Choroid plexus epithelial cell (primary cell): ENCODE measurements around the gene NUP214.

Source experiments
- DNase-seq: peaks from one replicate; pipeline ENCODE4 v3.0.0-alpha.2; 2010; ENCODE audit warnings: low read depth
- H3K4me3 ChIP-seq: 2 replicates; pipeline ENCODE4 v1.5.1; 2011; ENCODE audit warnings: low read depth, mild to moderate bottlenecking, control low read depth, low read length, moderate library complexity
- TF ChIP-seq, protein P1 (sequence below): conservative IDR thresholded peaks from 2 replicates; pipeline ENCODE4 v1.5.1; 2011; ENCODE audit warnings: low read depth, mild to moderate bottlenecking, control low read depth, inconsistent platforms, low read length, moderate library complexity

NUP214 gene

DNA sequence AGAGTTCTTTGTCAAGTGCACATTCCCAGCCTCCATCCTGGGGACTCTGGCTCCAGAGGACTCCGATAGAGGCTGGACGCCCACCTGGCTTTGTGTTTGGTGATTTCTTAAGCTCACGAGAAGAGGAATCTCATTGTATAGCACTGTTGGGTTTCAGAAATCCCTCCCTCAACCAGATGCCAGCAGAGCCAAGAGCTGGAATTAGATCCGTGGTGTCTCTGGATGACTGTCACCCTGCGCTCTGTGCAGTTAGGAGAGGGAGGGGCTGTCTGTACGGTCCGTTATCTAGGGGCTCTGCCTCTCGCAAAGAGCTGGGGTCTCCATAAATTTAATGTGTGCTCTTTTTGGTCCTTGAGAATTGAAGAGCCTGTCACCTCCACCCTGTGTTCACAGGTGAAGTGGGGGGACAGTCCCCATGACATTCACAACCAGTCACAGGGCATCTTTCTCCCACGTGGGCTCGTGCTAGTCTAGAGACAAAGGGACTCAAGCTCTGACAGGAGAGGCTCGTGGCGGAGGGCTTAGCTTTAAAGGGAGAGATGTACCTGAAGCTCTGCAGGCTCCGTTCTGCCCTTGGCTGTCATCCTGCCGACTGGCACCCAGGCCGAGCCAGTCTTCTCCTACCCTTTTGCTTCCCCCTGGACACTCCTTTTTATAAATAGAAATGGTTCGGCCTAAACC lies 109.6 kb downstream of the NUP214 start:
- TF ChIP-seq, protein P1, sequence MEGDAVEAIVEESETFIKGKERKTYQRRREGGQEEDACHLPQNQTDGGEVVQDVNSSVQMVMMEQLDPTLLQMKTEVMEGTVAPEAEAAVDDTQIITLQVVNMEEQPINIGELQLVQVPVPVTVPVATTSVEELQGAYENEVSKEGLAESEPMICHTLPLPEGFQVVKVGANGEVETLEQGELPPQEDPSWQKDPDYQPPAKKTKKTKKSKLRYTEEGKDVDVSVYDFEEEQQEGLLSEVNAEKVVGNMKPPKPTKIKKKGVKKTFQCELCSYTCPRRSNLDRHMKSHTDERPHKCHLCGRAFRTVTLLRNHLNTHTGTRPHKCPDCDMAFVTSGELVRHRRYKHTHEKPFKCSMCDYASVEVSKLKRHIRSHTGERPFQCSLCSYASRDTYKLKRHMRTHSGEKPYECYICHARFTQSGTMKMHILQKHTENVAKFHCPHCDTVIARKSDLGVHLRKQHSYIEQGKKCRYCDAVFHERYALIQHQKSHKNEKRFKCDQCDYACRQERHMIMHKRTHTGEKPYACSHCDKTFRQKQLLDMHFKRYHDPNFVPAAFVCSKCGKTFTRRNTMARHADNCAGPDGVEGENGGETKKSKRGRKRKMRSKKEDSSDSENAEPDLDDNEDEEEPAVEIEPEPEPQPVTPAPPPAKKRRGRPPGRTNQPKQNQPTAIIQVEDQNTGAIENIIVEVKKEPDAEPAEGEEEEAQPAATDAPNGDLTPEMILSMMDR, result no peak
- no peak overlapping the region for H3K4me3 ChIP-seq
- no peak for DNase-seq

DNA sequence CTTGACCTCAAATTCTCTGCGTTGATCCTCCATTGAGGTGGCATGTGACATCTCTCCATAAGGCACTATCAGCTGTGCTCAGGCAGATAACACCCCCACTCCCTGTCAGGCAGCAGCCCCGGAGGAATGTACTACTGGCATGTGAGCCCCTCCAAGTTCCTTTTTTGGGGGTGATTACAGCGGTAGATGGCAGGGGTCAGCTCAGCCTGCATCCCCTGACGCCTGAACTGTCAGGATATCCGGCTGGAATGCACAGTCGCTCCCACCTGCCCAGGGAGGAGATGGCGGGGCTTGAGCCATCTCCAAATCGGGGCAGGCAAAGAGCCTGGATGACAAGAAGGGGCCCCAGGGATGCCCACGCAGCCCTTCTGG lies 110.1 kb downstream of the NUP214 start:
- TF ChIP-seq, protein P1, result no peak
- DNase-seq, result no peak
- H3K4me3 ChIP-seq, result no peak overlapping the region

DNA sequence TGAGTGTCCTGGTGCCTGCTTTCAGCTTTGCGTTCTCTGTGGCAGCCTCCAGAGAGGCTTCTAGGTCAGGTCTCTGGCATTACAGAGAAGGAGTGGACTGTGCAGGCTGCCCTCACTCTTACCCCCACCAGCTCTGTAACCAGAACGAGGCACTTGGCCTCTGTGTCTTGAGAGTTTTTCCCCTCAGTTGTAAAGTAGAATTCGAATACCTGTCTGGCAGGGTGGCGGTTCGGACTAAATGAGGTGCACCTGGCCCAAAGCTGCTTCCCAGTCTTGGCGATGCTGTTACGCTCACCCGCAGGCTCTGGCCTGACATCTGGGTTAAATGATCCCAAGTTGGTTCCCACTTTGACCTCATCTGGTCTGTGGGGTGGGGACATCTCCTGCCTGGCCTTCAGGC lies 110.8 kb downstream of the NUP214 start:
- TF ChIP-seq, protein P1, result no peak
- H3K4me3 ChIP-seq, result no peak overlapping the region
- no peak for DNase-seq

DNA sequence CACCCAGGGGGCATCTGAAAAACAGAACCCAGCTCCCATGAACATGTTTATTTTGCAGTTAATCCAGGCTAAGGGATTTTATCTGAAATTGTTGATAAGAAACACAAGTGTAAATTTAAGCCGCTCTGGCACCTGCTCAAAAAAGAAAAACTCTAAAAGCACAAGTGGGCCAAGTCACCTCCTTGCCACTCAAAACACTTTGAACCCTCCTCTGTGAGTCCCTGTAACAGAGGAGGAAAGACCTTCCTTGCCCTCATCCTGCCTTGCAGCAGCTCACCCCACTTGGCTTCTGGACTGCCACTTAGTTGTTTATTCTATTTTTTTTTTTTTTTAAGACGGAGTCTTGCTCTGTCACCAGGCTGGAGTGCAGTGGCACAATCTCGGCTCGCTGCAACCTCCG lies 111.4 kb downstream of the NUP214 start:
- H3K4me3 ChIP-seq, result no peak overlapping the region

DNA sequence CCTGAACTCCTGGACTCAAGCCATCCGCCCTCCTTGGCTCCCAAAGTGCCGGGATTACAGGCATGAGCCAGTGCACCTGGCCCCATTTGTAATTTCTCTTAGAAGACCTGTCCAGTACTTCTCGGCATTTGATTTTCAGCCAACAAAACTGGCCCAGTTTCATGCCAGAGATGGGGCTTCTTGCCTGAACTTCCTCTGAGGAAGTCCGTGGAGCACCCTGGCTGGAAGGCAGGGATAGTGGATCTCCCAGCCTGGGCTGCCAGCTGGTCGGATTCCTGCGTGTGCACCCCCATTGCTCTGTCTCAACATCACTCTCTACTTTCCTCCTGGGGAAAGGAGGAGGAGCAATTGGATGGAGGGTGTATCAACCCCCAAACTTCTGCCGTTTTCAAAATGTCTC lies 111.9 kb downstream of the NUP214 start:
- no peak overlapping the region for H3K4me3 ChIP-seq
- TF ChIP-seq, protein P1, result no peak
- DNase-seq, result no peak

More for the DNA sequence above, 111.4 kb downstream of the NUP214 start:
- no peak for DNase-seq
- TF ChIP-seq, protein P1, result no peak

DNA sequence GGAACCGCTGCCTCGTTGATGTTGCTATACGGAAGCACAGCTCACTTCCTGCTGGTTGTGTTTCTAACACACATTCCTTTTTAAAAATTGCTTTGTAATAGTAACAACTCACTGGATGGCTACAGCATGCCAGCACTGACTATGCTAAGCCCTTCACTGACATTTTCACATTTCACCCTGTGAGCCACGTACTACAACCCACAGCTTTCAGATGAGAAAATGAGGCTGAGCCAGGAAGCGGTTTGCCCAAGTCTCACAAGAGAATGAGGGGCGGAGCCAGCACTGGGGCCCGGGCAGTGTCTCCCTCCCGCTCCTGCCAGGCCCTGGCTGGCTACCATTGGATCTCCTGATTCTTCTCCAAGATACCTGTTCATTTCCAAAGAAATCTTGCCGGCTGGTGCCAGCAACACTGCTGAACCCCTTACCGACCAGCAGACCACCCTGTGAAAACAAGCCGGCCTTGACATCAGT lies 112.6 kb downstream of the NUP214 start:
- peak; percentile 88 for DNase-seq
- TF ChIP-seq, protein P1, result no peak
- no peak overlapping the region for H3K4me3 ChIP-seq

DNA sequence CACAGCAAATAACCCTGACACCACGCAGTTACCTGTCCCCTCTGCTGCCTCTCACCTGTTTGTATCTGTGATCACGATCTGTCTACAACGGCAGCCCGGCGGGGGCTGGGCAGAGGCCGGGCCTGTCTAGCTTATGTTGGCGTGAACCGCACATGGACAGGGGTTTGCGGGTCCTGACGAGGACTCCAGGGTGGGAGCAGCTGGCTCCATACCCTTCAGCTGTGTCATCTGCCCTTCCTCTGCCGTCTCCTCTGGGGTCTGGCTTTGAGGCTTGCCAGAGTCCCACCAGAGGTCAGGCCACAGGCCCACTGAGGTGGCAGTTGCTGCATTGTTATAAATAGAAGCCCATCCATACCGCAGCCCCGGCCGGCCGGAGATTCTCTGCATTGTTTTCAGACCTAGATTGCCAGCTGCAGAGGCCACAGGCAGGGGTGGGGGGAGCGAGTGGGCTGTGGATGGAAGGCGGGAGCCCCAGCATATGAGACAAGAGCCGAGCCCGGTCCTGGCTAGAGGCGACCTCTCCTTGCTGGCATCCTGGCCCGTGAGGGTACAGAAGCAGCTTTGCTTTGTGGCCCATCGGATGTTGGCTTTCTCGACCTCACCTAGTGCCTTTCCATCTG lies 113.1 kb downstream of the NUP214 start:
- H3K4me3 ChIP-seq, result no peak overlapping the region
- TF ChIP-seq, protein P1, result no peak
- peak; percentile 44 for DNase-seq
